Neutrophil (primary cell): Measurements from ENCODE around the gene ATOH8.

Experiments used
- H3K27ac ChIP-seq: fragments of 200-600 bp; sonication (generic); 2 replicates; pipeline ENCODE4 v1.5.1; 2016; ENCODE audit warnings: mild to moderate bottlenecking, moderate library complexity
- H3K27me3 ChIP-seq: fragments of 200-600 bp; sonication (generic); 2 replicates; pipeline ENCODE4 v1.6.0; 2016; ENCODE audit warnings: mild to moderate bottlenecking
- H3K36me3 ChIP-seq: fragments of 200-600 bp; sonication (generic); 2 replicates; pipeline ENCODE4 v1.5.1; 2017
- H3K4me1 ChIP-seq, 2 experiments: fragments of 200-600 bp in 1 of 2; sonication (generic) in 1 of 2; 1 replicate in 1 of 2; 2 replicates in 1 of 2; pipeline versions ENCODE4 v1.5.1 to v1.6.1; 2013 to 2016; ENCODE audit warnings: low read depth in 1 of 2, low read length in 1 of 2, mild to moderate bottlenecking in 1 of 2, moderate library complexity in 1 of 2; ENCODE audit not compliant: control insufficient read depth in 1 of 2, insufficient read depth in 1 of 2
- H3K4me3 ChIP-seq, 2 experiments: fragments of 200-600 bp in 1 of 2; sonication (generic) in 1 of 2; 1 replicate in 1 of 2; 2 replicates in 1 of 2; pipeline ENCODE4 v1.5.1; 2013 to 2016; ENCODE audit warnings: low read depth in 1 of 2, low read length in 1 of 2, mild to moderate bottlenecking in 1 of 2, moderate library complexity in 1 of 2
- H3K9me3 ChIP-seq: fragments of 200-600 bp; sonication (generic); 2 replicates; pipeline ENCODE4 v1.5.1; 2016
- CTCF ChIP-seq: fragments of 200-600 bp; sonication (generic); IDR thresholded peaks from 2 replicates; pipeline ENCODE4 v1.5.1; 2016; ENCODE audit warnings: antibody characterized with exemption

Gene ATOH8

GRCh38 chr2:85748985-85749875 is 4.6 kb upstream of the ATOH8 start:
- no peaks in the 10 kb centered on the region for H3K36me3 ChIP-seq
- no peak overlapping the region for H3K27ac ChIP-seq
- no peaks in the 10 kb centered on the region for H3K9me3 ChIP-seq
- no peak for TF ChIP-seq CTCF
- H3K4me3 ChIP-seq: no peak overlapping the region
- peaks cover 12 to 13% of the 10 kb centered on the region in 2 experiments for H3K4me1 ChIP-seq
- H3K27me3 ChIP-seq: peaks cover 77% of the 10 kb centered on the region

GRCh38 chr2:85750587-85751575 is 2.9 kb upstream of the ATOH8 start:
- no peak overlapping the region for H3K27ac ChIP-seq
- TF ChIP-seq CTCF: peak; percentile 42
- peaks cover 78% of the 10 kb centered on the region for H3K27me3 ChIP-seq
- H3K9me3 ChIP-seq: no peaks in the 10 kb centered on the region
- H3K4me1 ChIP-seq: peaks cover 26 to 27% of the 10 kb centered on the region in 2 experiments
- no peak overlapping the region for H3K4me3 ChIP-seq
- no peaks in the 10 kb centered on the region for H3K36me3 ChIP-seq

DNA sequence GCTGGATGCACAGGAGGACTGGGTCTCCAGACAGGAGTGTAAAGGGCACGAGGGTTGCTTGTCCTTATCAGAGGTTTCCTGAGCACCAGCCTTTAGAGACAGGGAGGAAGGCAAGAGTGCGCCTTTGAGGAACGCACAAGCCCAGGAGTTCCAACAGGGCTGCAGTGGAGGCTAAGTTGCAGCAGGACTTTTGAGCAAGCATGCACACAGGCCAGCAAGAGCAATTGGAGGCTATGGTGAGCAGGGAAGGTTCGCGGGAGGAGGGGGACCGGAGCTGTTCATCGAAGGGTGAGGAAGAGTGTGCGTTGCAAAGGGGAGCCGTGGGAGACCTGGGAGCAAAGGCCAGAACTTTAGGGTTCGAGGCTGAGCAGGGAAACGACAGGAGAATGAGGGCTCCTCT is 2.2 kb upstream of the ATOH8 start:
- H3K27me3 ChIP-seq: peaks cover 78% of the 10 kb centered on the region
- TF ChIP-seq CTCF: no peak
- no peak overlapping the region for H3K27ac ChIP-seq
- H3K4me3 ChIP-seq: no peak overlapping the region
- H3K36me3 ChIP-seq: no peaks in the 10 kb centered on the region
- H3K4me1 ChIP-seq: peaks cover 26 to 27% of the 10 kb centered on the region in 2 experiments
- H3K9me3 ChIP-seq: no peaks in the 10 kb centered on the region

DNA sequence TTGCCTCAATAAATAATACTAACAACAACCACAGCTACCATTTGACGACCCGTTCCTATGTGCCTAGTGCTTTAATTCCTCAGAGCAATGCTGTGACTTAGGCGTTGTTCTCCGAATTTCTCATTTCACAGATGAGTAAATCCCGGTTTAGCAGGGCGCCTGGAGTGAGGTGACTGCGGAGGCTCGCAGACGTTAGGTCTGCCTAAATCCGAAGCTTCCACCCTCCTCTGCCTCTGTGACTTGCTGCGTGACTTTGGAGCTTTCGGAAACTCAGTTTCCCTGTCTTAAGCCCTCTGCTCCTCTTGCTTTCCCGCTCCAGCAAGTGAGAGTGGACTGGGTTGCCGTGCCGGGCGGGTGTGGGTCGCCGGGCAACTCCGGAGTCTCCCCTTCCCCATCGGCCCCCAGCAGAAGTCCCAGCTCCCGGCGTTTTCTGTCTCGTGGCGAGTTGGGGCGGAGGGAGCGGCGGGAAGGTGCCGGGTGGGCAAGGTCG is 711 bp upstream of the ATOH8 start:
- Histone ChIP-seq H3K4me1 (peaks cover 28 to 34% of the 10 kb centered on the region in 2 experiments), H3K36me3 (no peaks in the 10 kb centered on the region), H3K4me3 (peak overlapping the region; percentile 59 to 76), H3K9me3 (no peaks in the 10 kb centered on the region), H3K27me3 (peaks cover 75% of the 10 kb centered on the region), H3K27ac (no peak overlapping the region)
- no peak for TF ChIP-seq CTCF

GRCh38 chr2:85754313-85755095 is 713 bp downstream of the ATOH8 start:
- H3K4me3 ChIP-seq: peak overlapping the region; percentile 59 to 76
- no peaks in the 10 kb centered on the region for H3K36me3 ChIP-seq
- H3K9me3 ChIP-seq: no peaks in the 10 kb centered on the region
- TF ChIP-seq CTCF: no peak
- H3K4me1 ChIP-seq: peaks cover 35 to 40% of the 10 kb centered on the region in 2 experiments
- H3K27me3 ChIP-seq: peaks cover 71% of the 10 kb centered on the region
- H3K27ac ChIP-seq: no peak overlapping the region
